Astrocyte (in vitro differentiated cells and primary cell): Measurements from ENCODE around the gene DNAJC24.

ENCODE experiments used
- CTCF ChIP-seq: IDR thresholded peaks from 2 replicates; pipeline ENCODE4 v1.5.1; 2011; ENCODE audit warnings: low read depth, mild to moderate bottlenecking, inconsistent platforms, low read length, moderate library complexity; ENCODE audit not compliant: insufficient read depth
- EZH2 ChIP-seq: IDR thresholded peaks from 2 replicates; pipeline ENCODE4 v1.6.1; 2012; ENCODE audit warnings: mild to moderate bottlenecking, low read length, inconsistent platforms; ENCODE audit not compliant: insufficient read depth

- TF ChIP-seq CTCF = no peak
- TF ChIP-seq EZH2 = no peak
Observed at GRCh38 chr11:31325160-31325559, 44.5 kb upstream of the DNAJC24 start.
